Hepatocyte (in vitro differentiated cells): ENCODE data around the gene ANKRD44.

Experiments used
- EZH2 ChIP-seq: fragments of 200-600 bp; sonication (generic); IDR thresholded peaks from 2 replicates; pipeline ENCODE4 v1.6.1; 2016; ENCODE audit warnings: antibody characterized with exemption, mild to moderate bottlenecking, borderline replicate concordance
- TF ChIP-seq, protein P1 (sequence below): fragments of 200-600 bp; sonication (generic); IDR thresholded peaks from 2 replicates; pipeline ENCODE4 v1.5.1; 2016; ENCODE audit warnings: antibody characterized with exemption, mild to moderate bottlenecking; ENCODE audit not compliant: poor library complexity

DNA sequence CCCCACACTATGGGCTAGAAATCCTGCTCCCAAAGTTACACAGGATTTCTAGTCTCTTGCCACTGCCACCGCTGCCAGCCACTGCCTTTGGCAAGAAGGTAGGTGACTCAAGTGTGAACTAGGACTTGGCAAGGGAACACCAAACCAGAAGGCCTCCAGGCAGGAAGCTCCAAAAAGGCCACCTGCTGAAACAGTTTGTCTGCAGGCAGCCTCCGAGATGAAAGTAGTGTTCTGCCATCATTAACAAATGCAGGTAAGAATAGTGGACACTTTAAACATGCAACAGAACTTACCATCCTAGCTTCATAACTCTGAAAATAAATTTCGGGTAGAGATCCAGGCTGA is 3.9 kb downstream of the ANKRD44 start:
- TF ChIP-seq, protein P1, sequence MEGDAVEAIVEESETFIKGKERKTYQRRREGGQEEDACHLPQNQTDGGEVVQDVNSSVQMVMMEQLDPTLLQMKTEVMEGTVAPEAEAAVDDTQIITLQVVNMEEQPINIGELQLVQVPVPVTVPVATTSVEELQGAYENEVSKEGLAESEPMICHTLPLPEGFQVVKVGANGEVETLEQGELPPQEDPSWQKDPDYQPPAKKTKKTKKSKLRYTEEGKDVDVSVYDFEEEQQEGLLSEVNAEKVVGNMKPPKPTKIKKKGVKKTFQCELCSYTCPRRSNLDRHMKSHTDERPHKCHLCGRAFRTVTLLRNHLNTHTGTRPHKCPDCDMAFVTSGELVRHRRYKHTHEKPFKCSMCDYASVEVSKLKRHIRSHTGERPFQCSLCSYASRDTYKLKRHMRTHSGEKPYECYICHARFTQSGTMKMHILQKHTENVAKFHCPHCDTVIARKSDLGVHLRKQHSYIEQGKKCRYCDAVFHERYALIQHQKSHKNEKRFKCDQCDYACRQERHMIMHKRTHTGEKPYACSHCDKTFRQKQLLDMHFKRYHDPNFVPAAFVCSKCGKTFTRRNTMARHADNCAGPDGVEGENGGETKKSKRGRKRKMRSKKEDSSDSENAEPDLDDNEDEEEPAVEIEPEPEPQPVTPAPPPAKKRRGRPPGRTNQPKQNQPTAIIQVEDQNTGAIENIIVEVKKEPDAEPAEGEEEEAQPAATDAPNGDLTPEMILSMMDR = no peak
- TF ChIP-seq EZH2 = no peak
